ENCODE results near the gene SOCS6. TPM values are rescaled to one million over a fixed set of nuclear protein-coding genes. Genes with fewer than 3 reads are reported as not detected.

The SOCS6 gene
- total and polyA plus RNA-seq, 2 experiments from 2014 or later, result 14.4 to 35.3 TPM

GRCh38 chr18:70311726-70312125 lies 22.9 kb downstream of the SOCS6 start:
- no peak for DNase-seq (ENCODE audit: low spot score)
- no peak overlapping the region for H3K4me2 ChIP-seq

GRCh38 chr18:70313640-70314039 lies 24.8 kb downstream of the SOCS6 start:
- DNase-seq (ENCODE audit: low spot score), result no peak
- 82% methylated on average over 3 of the region's 3 CpGs for WGBS (ENCODE audit: low lambda C conversion rate, missing lambda C conversion rate)
- Histone ChIP-seq H3K79me2 (peaks cover 99% of the 10 kb centered on the region), H3K9me3 (ENCODE audit: low read depth) (no peaks in the 10 kb centered on the region), H3K4me1 (ENCODE audit: insufficient read depth) (peaks cover 6% of the 10 kb centered on the region), H3K27ac (no peak overlapping the region), H3K9me2 (replicated peaks; ENCODE audit: insufficient read depth) (no peaks in the 10 kb centered on the region), H3K4me3 (no peak overlapping the region), H2AFZ (no peak overlapping the region), H4K20me1 (ENCODE audit: insufficient read depth, poor library complexity, severe bottlenecking) (peaks cover 69% of the 10 kb centered on the region), H3K27me3 (no peaks in the 10 kb centered on the region), H3K36me3 (replicated peaks; ENCODE audit: insufficient read depth, low read depth) (no peaks in the 10 kb centered on the region), H3K4me2 (no peak overlapping the region)
- TF ChIP-seq EZH2 (IDR thresholded peaks at IDR 0.05; ENCODE audit: borderline replicate concordance) (no peak), CTCF (IDR thresholded peaks at IDR 0.05; ENCODE audit: poor library complexity) (no peak), EZH2phosphoT487 (IDR thresholded peaks at IDR 0.05; ENCODE audit: low read depth, severe bottlenecking, unreplicated experiment) (no peak)

More at GRCh38 chr18:70311726-70312125, 22.9 kb downstream of the SOCS6 start:
- Histone ChIP-seq H3K4me1 (ENCODE audit: insufficient read depth) (peaks cover 6% of the 10 kb centered on the region), H3K79me2 (peaks cover 100% of the 10 kb centered on the region), H3K27ac (no peak overlapping the region), H3K9me3 (ENCODE audit: low read depth) (no peaks in the 10 kb centered on the region), H3K4me3 (no peak overlapping the region), H3K9me2 (replicated peaks; ENCODE audit: insufficient read depth) (no peaks in the 10 kb centered on the region), H4K20me1 (ENCODE audit: insufficient read depth, poor library complexity, severe bottlenecking) (peaks cover 75% of the 10 kb centered on the region), H3K27me3 (no peaks in the 10 kb centered on the region), H2AFZ (no peak overlapping the region), H3K36me3 (replicated peaks; ENCODE audit: insufficient read depth, low read depth) (no peaks in the 10 kb centered on the region)
- 85% methylated on average over 2 of the region's 2 CpGs for WGBS (ENCODE audit: low lambda C conversion rate, missing lambda C conversion rate)
- TF ChIP-seq EZH2 (IDR thresholded peaks at IDR 0.05; ENCODE audit: borderline replicate concordance) (no peak), EZH2phosphoT487 (IDR thresholded peaks at IDR 0.05; ENCODE audit: low read depth, severe bottlenecking, unreplicated experiment) (no peak), CTCF (IDR thresholded peaks at IDR 0.05; ENCODE audit: poor library complexity) (no peak)

GRCh38 chr18:70314151-70314782 lies 25.4 kb downstream of the SOCS6 start:
- H2AFZ ChIP-seq, result no peak overlapping the region
- TF ChIP-seq EZH2 (IDR thresholded peaks at IDR 0.05; ENCODE audit: borderline replicate concordance) (no peak), CTCF (IDR thresholded peaks at IDR 0.05; ENCODE audit: poor library complexity) (no peak), EZH2phosphoT487 (IDR thresholded peaks at IDR 0.05; ENCODE audit: low read depth, severe bottlenecking, unreplicated experiment) (no peak)
- DNase-seq (ENCODE audit: low spot score), result no peak
- no peaks in the 10 kb centered on the region for H3K9me3 ChIP-seq (ENCODE audit: low read depth)
- H3K79me2 ChIP-seq, result peaks cover 99% of the 10 kb centered on the region
- H3K27ac ChIP-seq, result no peak overlapping the region
- no peaks in the 10 kb centered on the region for H3K9me2 ChIP-seq (replicated peaks; ENCODE audit: insufficient read depth)
- H3K4me1 ChIP-seq (ENCODE audit: insufficient read depth), result peaks cover 6% of the 10 kb centered on the region
- WGBS (ENCODE audit: low lambda C conversion rate, missing lambda C conversion rate), result 91% methylated on average over 6 of the region's 6 CpGs
- no peak overlapping the region for H3K4me3 ChIP-seq
- no peak overlapping the region for H3K4me2 ChIP-seq
- H3K27me3 ChIP-seq, result no peaks in the 10 kb centered on the region
- no peaks in the 10 kb centered on the region for H3K36me3 ChIP-seq (replicated peaks; ENCODE audit: insufficient read depth, low read depth)
- peaks cover 69% of the 10 kb centered on the region for H4K20me1 ChIP-seq (ENCODE audit: insufficient read depth, poor library complexity, severe bottlenecking)
